T-helper 2 cell treated with Interferon-gamma antibody and Interleukin-4, amounts not matched to agents 100 ng/mL and 5 ng/mL, for 36 hours (primary cell): ENCODE measurements around the gene APOB. TPM values are rescaled to one million over a fixed set of nuclear protein-coding genes. Genes with fewer than 3 reads are reported as not detected.

Source experiments
- intact Hi-C: fragments of 100-400 bp; cut with micrococcal nuclease; formaldehyde crosslinking; loops from one replicate; pipeline ENCODE4 v1.15.1; 2023
- total RNA-seq: library from RNA; stranded (reverse); gene quantifications from 2 replicates; pipeline ENCODE4 v1.2.3, GENCODE V29; 2022

APOB gene, protein sequence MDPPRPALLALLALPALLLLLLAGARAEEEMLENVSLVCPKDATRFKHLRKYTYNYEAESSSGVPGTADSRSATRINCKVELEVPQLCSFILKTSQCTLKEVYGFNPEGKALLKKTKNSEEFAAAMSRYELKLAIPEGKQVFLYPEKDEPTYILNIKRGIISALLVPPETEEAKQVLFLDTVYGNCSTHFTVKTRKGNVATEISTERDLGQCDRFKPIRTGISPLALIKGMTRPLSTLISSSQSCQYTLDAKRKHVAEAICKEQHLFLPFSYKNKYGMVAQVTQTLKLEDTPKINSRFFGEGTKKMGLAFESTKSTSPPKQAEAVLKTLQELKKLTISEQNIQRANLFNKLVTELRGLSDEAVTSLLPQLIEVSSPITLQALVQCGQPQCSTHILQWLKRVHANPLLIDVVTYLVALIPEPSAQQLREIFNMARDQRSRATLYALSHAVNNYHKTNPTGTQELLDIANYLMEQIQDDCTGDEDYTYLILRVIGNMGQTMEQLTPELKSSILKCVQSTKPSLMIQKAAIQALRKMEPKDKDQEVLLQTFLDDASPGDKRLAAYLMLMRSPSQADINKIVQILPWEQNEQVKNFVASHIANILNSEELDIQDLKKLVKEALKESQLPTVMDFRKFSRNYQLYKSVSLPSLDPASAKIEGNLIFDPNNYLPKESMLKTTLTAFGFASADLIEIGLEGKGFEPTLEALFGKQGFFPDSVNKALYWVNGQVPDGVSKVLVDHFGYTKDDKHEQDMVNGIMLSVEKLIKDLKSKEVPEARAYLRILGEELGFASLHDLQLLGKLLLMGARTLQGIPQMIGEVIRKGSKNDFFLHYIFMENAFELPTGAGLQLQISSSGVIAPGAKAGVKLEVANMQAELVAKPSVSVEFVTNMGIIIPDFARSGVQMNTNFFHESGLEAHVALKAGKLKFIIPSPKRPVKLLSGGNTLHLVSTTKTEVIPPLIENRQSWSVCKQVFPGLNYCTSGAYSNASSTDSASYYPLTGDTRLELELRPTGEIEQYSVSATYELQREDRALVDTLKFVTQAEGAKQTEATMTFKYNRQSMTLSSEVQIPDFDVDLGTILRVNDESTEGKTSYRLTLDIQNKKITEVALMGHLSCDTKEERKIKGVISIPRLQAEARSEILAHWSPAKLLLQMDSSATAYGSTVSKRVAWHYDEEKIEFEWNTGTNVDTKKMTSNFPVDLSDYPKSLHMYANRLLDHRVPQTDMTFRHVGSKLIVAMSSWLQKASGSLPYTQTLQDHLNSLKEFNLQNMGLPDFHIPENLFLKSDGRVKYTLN (N-terminal part only)
- not detected in 2 replicates for total RNA-seq

DNA sequence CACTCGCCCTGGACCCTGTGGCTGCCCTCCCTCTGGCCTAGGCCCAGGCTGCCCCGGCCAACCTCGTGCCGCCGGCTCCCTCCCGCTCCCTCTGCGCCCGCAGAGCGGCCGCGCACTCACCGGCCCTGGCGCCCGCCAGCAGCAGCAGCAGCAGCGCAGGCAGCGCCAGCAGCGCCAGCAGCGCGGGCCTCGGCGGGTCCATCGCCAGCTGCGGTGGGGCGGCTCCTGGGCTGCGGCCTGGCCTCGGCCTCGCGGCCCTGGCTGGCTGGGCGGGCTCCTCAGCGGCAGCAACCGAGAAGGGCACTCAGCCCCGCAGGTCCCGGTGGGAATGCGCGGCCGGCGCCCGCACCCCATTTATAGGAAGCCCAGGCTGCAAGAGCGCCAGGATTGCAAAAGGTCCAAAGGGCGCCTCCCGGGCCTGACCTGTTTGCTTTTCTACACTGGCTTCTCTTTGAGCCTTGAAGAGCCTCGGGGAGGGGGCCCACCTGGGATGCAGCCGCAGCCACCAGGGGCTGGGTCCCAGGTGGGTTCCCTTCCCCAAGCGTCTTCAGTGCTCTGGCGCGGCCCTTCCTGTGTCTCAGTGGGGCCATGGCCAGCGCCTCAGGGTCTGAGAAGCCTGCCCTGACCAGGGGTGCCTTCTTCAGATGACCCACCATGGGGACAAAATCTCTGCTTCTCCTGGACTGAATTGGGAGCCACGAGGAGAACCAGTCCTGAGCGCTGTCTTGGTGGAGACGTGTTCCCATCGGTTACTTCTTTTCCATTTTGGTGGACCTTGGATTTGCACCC lies at the start of gene APOB:
Gene APOB, minus strand, starts transcription at position 330 of the 789 bp plus-strand sequence. Its CDS starts 128 bp downstream, at position 202.
- intact Hi-C loops: loop anchor here (1.0 kb wide), 1 partner anchor 74 kb away; no protein-coding TSS in a partner anchor

DNA sequence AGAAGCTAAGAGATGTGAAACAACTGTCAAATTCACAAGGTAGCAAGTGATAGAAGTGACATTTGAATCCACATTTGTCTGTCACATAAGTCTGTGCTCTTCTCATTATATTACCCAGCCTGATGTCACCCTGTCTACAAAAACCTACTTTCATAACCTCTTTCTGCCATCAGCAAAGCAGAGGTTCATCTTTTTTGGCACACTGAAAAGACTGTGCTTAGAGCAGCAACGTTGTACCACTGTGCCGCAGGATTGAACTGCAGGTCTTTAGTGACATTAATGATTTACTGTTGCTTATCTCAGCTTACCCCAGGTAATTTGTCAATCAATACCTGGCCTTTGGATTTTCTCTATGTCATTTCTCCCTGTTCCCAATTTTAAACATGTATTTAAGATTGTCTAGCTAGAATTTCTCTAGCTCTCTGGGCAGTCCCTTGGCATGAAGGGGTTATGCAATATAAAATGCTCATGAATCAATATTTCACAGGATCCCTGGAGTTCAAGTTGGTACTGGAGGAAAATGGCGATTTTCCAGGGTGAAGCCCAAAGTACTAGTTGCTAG lies 48.5 kb upstream of the APOB start:
- intact Hi-C loops: no loop called here

DNA sequence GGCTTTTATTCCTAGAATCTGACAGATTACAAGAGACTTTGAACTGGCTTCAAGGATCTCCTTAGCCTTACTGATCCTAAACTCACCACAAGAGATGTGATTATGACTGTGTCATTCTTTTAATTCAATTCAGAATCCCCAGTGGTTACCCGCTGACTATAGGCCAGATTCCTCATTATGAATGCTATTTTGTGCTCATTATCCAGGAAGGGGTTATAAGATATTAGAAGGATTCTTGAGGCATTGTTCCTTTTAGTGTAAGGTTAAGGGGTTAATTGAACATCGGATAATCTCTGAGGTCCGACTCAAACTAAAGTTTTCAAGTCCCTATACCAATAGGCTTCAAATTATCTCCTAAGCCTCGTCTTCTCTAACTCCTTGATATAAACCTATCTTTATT lies 40.5 kb upstream of the APOB start:
- intact Hi-C loops: no loop called here

DNA sequence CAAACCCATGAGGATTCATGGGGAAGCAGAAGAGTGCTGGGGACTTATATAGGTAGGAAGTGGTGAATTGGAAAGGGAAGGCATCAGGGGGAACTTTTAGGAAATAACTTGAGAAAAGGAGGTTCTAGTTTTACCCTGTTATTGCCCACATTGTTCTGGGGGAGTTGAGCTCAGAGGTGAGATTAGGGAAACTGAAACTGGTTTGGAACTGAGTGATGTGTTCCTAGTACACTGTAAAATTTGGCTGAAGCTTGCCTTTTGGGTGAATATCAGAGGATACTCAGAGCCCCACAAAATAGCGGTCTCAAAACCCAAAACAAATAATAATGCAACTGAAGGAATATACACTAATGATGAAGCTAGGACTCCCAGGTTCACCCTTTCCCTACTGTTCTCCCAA lies 39.6 kb upstream of the APOB start:
- intact Hi-C loops: no loop called here

DNA sequence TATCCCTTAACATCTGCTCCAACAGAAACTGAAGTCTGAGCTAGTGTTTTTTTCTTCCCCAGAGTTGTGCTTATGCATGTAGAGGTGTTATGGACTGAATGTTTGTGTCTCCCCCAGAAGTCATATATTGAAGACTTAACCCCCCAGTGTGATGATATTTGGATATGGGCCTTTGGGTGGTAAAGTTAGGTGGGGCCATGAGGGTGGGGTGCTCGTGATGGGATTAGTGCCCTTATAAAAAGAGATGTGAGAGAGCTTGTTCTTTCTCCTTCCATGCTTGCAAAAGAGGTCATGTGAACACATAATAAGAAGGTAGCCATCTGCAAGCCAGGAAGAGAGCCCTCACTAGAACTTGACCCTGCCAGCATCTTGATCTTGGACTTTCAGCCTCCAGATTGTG lies 34.4 kb upstream of the APOB start:
- intact Hi-C loops: no loop called here

DNA sequence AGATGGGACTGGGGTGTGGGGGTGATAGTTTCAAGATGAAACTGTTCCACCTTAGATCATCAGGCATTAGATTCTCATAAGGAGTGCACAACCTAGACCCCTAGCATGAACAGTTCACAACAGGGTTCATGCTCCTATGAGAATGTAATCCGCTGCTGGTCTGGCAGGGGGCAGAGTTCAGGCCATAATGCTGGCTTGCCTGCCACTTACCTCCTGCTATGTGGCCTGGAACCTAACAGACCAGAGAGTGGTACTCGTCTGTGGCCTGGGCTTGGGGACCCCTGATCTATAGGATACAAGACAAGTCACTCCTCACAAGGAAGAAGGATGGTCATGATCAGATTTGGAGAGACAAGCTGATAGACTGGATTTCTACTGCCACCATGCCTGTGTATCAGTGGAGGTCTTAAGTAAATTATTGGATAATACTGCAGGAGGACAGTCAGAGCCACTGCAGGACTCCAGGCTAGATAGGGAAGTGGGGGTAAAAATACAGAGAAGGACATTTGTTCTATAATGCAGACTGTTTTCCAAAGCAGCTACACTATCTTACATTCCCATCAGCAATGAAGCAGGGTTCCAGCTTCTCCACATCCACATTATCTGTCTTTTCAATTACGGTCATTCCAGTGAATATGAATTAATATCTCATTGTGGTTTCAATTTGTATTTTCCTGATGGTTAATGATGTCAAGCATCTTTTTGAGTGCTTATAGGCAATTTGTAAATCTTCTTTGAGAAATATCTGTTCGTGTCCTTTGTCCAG lies 28.8 kb upstream of the APOB start:
- intact Hi-C loops: no loop called here

DNA sequence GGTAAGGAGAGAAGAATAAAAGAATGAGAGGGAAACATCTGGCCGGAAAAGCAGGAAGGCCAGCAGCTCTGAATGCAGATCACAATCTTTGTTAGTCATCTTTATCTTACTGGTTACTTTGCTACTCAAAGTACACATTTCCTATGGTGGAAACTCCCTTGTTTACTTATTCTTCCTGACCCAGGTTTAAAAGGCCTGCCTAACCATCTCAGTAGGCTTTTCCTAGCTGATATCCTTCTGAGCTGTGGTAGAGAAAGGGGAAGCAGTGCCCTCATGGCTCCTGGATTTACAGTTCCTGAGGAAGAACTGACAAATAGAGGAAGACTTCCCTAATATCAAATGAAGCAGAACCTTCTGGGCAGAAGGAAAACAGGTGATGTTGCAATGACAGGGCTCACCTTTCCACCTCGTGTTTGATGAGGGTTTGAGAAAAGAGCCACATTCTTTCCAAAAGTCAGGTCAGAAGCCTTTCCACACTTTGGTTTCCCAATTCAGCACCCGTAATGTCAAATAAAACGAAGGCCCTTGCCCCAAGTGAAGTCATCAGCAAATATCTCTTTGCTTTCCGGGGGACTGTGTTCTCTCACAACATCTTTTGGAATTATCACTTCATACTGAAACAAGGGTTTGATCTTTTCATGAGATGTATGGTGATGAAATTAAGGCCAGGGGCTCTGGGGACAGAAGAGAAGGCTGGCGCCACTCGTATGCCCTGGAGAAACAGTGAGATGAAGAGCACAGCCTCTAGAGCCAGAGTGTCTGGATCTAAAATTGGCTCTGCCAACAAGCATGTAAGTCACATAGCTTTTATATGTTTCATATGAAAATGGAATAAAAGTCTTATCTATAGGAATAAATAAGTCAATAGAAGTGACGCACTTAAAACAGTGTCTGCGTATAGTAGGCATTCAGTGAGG lies 26.7 kb upstream of the APOB start:
- intact Hi-C loops: no loop called here

DNA sequence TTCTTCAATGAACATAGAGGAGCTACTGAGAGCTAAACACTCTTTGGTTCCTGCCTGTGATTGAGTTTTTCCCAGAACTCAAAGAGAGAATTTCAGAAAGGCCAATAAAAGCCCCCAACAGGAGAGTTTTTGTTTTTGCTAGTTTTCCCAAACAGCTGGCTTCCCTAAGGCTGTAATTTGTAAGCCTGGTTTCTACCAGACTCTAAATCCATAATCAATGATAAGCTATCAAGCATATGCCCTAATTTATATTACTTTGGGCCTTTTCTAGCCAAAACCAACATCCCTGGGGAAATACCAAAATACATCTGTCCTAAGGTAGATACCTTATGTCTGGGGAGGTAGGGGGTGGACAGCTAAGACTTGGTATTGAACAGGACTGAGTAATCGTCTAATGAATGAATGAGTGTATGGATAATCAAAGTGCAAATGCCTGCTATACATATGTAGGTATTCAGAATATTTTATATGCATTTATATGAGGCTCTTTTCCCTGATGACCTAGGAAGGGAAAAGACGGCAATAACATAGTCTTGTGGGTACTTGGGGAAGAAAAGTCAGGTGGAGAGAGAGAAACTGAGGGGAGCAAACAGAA lies 26.0 kb upstream of the APOB start:
- intact Hi-C loops: no loop called here

DNA sequence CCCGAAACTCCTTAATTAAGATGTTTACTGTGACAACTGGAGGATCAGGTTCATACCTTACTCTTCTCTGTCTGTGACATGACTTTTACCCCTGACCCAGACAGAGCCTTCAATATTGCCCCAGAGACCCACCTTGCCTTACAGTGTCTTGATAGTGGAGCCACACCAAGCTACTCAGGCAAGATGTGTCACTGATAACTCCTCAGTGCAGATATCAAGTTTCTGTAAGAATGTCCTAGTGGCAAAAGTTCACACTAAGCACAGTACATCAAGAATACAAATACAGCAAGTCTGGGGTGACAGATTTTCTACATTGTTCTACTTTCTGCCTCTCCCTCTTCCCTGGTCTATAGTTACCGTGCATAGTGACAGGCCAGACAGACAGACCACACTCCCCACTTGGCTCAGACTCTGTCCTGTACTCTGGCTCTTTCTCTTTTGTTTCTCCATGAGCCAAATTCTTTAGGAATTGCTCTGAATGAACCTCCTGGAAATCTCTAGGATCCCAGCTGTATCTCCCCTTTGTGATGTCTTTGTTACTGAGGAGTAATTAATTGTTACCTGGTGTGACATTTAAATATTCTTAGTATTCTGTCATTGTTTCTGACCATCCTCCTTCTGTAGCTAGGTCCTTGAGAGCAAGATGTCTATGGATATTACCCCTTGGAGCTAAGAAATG lies 24.1 kb upstream of the APOB start:
- intact Hi-C loops: no loop called here

DNA sequence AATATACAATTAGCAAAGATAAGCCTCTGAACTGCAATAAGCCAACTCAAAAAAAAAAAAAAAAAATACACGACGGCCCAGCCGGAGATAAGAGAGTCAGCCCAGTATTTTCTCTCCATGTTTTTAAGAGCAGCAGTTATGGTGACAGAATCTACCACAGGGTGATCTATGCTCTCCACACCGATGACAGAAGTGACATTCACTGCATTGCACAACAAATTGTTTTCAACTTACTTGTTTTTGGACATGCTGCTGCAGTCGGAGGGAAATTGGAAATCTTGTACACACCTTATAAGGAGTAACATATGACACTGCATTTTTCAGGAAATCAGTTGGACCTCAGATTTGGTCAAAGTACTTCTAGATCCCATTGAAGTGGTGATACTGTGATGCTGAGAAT lies 23.3 kb upstream of the APOB start:
- intact Hi-C loops: no loop called here

DNA sequence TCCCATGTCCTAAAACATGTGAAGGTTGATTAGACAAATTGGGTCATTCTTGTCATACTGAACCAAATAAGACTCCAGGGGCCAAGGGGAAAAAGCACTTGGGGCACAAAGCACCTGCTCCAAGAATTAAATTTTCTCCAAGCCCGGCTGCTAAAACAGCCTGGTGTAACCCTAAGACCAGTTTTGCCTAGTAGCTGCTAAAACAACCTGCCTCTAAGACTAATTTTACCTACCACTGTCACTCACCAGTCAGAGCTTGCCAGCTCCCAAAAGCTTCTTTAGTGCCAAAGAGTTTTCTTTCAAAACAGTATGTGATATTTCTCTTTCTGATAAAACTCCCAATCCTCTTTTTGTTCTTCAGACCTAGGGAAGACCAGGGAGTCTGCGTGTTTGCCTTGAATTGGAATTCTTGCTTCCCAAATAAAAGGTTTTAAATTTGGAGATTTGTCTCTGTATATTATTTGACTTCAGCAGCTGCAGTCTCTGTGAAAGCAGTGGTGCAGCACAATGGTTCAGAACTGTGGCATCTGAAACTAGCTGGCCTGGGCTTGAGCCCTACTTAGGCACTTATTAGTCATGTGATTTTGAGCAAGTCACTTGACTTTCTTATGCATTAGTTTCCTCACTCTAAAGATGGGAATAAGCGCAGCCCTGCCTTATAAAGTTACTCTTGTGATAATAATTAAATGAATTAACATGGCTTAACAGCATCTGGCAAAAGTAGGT lies 16.2 kb upstream of the APOB start:
- intact Hi-C loops: no loop called here

DNA sequence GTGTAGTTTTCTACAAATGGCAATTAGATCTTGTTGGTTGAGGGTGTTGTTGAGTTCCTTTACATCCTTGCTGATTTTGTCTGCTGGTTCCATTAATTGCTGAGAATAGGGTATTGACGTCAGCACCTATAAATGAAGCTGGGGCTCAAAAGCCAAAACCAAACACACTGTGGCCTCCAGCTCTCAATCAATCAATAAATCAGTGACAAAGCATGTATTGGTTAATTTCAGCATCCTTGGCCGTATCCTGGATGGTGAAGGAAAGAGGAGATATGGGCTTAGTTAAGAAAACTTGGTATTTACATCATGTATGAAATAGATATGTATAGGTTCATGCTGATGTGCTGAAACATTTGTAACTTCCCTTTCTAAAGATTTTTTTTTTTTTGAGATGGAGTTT lies 13.2 kb upstream of the APOB start:
- intact Hi-C loops: no loop called here

DNA sequence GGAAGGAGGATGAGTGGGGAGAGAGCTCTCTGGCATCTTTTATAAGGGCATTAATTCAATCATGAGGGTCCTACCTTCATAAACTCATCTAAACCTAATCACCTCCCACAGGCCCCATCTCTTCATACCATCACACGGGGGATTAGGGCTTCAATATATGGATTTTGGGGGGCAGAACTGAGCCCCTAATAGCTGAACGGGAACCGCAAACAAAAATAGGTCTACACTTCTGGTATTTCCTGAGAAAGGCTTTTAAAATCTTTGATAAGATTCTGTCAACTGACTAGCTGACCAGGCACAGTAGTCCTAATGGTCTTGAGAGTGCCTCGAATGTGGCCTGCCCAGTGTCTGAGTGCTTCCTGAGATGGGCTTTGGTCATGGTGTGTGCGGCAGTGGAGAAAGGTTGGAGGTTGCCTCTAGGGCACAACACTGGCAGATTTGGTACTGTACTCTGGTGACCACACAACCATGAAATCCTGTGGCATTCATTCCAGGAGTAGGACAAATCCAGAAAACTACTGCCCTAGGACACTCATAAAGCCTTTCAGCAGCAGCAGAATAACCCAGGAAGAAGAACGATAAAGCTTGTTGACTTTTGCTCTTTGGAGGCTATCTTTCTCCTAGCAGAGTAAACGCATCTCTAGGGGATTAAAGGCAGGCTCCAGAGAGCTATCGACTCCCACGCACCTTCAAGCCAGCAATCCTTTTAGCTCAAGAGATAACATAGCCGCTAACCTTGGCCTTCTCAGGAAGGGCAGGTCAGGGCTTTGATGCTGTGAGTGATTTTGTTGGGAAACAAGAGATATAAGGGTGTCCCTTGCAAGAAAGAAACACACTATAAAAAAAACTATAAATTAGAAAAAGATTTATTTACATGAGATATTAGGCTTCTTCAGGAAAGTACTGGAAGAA lies 12.3 kb upstream of the APOB start:
- intact Hi-C loops: no loop called here

DNA sequence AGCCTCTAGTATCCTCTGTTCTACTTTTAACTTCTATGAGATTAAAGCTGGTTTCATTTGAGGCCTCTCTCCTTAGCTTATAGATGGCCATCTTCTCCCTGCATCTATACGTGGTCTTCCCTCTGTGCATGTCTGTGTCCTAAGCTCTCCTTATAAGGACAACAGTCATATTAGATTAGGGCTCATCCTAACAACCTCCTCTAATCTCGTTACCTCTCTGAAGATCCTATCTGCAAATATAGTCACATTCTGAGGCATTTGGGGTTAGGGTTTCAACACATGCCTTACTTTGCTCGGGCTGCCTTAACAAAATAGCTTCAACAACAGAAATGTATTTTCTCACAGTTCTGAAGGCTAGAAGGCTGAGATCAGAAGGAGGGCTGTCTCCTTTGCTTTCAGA lies 11.6 kb upstream of the APOB start:
- intact Hi-C loops: no loop called here

DNA sequence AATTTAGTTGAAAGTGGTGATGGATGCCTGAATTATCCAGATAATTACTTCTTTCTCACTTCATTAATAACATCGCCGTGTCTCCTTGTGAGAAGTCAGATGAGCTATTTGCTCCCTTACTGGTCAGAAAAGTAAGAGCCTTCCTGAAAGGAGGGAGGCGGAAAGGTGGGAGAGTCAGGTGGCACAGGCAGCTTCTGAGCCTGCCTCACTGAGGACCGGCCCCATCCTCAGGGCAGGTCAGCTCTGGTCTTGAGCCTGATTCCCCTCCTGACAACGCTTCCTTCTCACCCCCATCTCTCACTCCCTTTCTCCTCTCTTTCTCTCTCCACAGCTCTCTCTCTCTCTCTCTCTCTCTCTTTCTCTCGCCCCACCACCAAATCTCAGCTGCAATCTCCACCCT lies 10.1 kb upstream of the APOB start:
- intact Hi-C loops: no loop called here

DNA sequence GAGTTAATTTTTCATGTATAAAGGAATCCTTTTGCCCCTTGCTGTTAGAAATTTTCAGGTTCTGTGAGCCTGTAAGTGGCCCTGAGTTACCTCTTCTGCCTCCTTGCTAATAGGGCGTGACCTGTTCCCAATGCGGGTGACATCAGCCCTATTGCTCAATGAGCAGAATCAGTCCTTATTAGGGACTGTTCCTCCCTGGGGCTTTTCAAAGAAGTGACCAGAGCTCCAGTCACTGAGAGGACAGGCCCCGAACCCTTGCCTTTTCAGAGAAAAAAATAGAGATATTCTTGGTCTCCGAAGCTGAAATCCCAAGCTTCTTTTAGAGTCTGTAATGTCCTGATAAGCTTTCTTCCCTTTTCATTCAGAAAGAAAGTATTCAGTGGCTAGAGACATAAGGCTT lies 8.2 kb upstream of the APOB start:
- intact Hi-C loops: no loop called here
